HUES6 (cell line): ENCODE results near the gene ATCAY.

ENCODE experiments used
- H3K27ac ChIP-seq: 2 replicates; pipeline ENCODE4 v1.7.0; 2013; ENCODE audit warnings: low read depth, mild to moderate bottlenecking, low read length, inconsistent platforms
- H3K27me3 ChIP-seq: 2 replicates; pipeline ENCODE4 v1.6.1; 2013; ENCODE audit warnings: low read length; ENCODE audit not compliant: control insufficient read depth, insufficient read depth
- H3K36me3 ChIP-seq: 2 replicates; pipeline ENCODE4 v1.6.1; 2013; ENCODE audit warnings: low read length; ENCODE audit not compliant: control insufficient read depth, insufficient read depth
- H3K4me1 ChIP-seq: 2 replicates; pipeline ENCODE4 v1.6.1; 2013; ENCODE audit warnings: low read length; ENCODE audit not compliant: control insufficient read depth, insufficient read depth
- H3K4me3 ChIP-seq: 2 replicates; pipeline ENCODE4 v1.5.1; 2013; ENCODE audit warnings: low read depth, low read length
- H3K9ac ChIP-seq: one replicate; pipeline ENCODE4 v1.6.1; 2013; ENCODE audit warnings: mild to moderate bottlenecking, low read length
- H3K9me3 ChIP-seq: 2 replicates; pipeline ENCODE4 v1.6.1; 2013; ENCODE audit warnings: low read depth, low read length; ENCODE audit not compliant: control insufficient read depth, insufficient read depth

The ATCAY gene

GRCh38 chr19:3976495-3977241, 96.2 kb downstream of the ATCAY start:
- Histone ChIP-seq H3K4me1 (no peaks in the 10 kb centered on the region), H3K9ac (no peak overlapping the region), H3K9me3 (no peaks in the 10 kb centered on the region), H3K36me3 (peaks cover 71% of the 10 kb centered on the region), H3K27ac (no peak overlapping the region), H3K4me3 (no peak overlapping the region), H3K27me3 (no peaks in the 10 kb centered on the region)
